Heart left ventricle (tissue), 13 donors: Measurements from ENCODE around the gene MORC1.
A peak's percentile ranks its signal among the peaks of the same experiment; 100 is the strongest.

Source experiments
- CTCF ChIP-seq, 12 donors: fragments of 200-600 bp; sonication (generic) in 4 of 12; IDR thresholded peaks; one replicate each; pipeline versions ENCODE4 v1.5.0 to v1.8.0; 2018 to 2022; ENCODE audit warnings: antibody characterized with exemption in 12 of 12, mild to moderate bottlenecking in 5 of 12
- POLR2A ChIP-seq, 2 donors: fragments of 450-650 bp; IDR thresholded peaks; one replicate each; pipeline ENCODE4 v1.6.1; 2017; ENCODE audit warnings: antibody characterized with exemption in 2 of 2, mild to moderate bottlenecking in 2 of 2, moderate library complexity in 2 of 2
- donor health status: ischemic (EF 13 %, LVEDD 7.1; RV severe dilation, severe dysfunction).
- donor health status: DM: no; HTN: yes; CAD: no.
- donor health status: DM: no; HTN: no; CAD: no.
- donor health status: ischemic (EF 25% LVEDD 6.9; RV normal size, moderate dysfunction).
- donor health status: ischemic (EF 25% LVEDD 5.7; RV mildly dilated, moderate dysfunction).
- donor health status: ischemic (EF 35%, LVEDD 5.7; RV mildly dilated, moderate dysfunction).
- donor health status: nonischemic (EF 11% LVEDD 7.7; RV severe dilation, severe dysfunction).
- donor health status: DM: yes; HTN: yes; CAD: no.
- donor health status: PGD.
- donor health status: ischemic (EF 29% LVEDD 5.4; RV normal size, mild dysfunction).
- donor health status: nonischemic (EF 23%, LVEDD 6.1; RV moderate dilation, normal function).

GRCh38 chr3:109098079-109098644 lies 19.8 kb downstream of the MORC1 start:
- TF ChIP-seq POLR2A (IDR thresholded peaks at IDR 0.05) (no peak), CTCF (IDR thresholded peaks at IDR 0.05) (peak in 1 of 12 donors; percentile 6)
